Tibial nerve (tissue), 4 donors: ENCODE results near the gene FLYWCH2. TPM values are rescaled to one million over a fixed set of nuclear protein-coding genes. Genes with fewer than 3 reads are reported as not detected.

Experiments used
- DNase-seq, 2 donors: peaks; one replicate each; pipeline ENCODE4 v3.0.0-alpha.2; 2019; ENCODE audit warnings: low spot score in 2 of 2
- H3K27ac ChIP-seq, 4 donors: fragments of 200-600 bp; sonication (generic) in 3 of 4; one replicate each; pipeline ENCODE4 v1.5.1; 2017 to 2019; ENCODE audit warnings: mild to moderate bottlenecking in 1 of 4
- H3K27me3 ChIP-seq, 2 donors: fragments of 200-600 bp; sonication (generic) in 1 of 2; one replicate each; pipeline versions ENCODE4 v1.5.1 to v1.6.0; 2017 to 2019
- H3K36me3 ChIP-seq, 3 donors: fragments of 200-600 bp; sonication (generic); one replicate each; pipeline ENCODE4 v1.5.1; 2018 to 2019
- H3K4me1 ChIP-seq, 4 donors: fragments of 200-600 bp; sonication (generic) in 3 of 4; one replicate each; pipeline ENCODE4 v1.5.1; 2017 to 2019
- H3K4me3 ChIP-seq, 4 donors: fragments of 200-600 bp; sonication (generic) in 3 of 4; one replicate each; pipeline ENCODE4 v1.5.1; 2017 to 2019; ENCODE audit warnings: mild to moderate bottlenecking in 1 of 4, moderate library complexity in 1 of 4
- H3K9me3 ChIP-seq, 4 donors: fragments of 200-600 bp; sonication (generic) in 3 of 4; one replicate each; pipeline ENCODE4 v1.5.1; 2017 to 2019
- EP300 ChIP-seq, 2 donors: sonication (generic); formaldehyde crosslinking; IDR thresholded peaks; one replicate each; pipeline ENCODE4 v1.6.1; 2017; ENCODE audit warnings: antibody characterized with exemption in 2 of 2, mild to moderate bottlenecking in 1 of 2
- POLR2A ChIP-seq, 2 donors: fragments of 450-650 bp; IDR thresholded peaks; one replicate each; pipeline ENCODE4 v1.6.1; 2017; ENCODE audit warnings: antibody characterized with exemption in 2 of 2, mild to moderate bottlenecking in 2 of 2, moderate library complexity in 2 of 2
- WGBS, 2 donors: methylation state at CpG; one replicate each; pipeline ENCODE4 v1.1.5; 2018; 5-methylcytosine and 5-hydroxymethylcytosine counted together
- total RNA-seq, 4 donors: library from RNA; depleted of rRNA; stranded (reverse); fragments of >200 nt; gene quantifications; one replicate each; pipeline ENCODE4 v1.1.0, GENCODE V29; 2016
- TF ChIP-seq, protein P1 (sequence below), 5 experiments: fragments of 200-600 bp in 3 of 5; fragments of 450-650 bp in 2 of 5; sonication (generic) in 3 of 5; IDR thresholded peaks; one replicate each; pipeline ENCODE4 v1.5.1; 2016 to 2019; ENCODE audit warnings: antibody characterized with exemption in 5 of 5, mild to moderate bottlenecking in 3 of 5, moderate library complexity in 2 of 5

FLYWCH2 gene
- total RNA-seq, 4 donors from 2014 or later, result 66.2 to 76.8 (median 72.8) TPM

GRCh38 chr16:2946649-2947048 lies 63.6 kb downstream of the FLYWCH2 start:
- H3K27me3 ChIP-seq, result no peaks in the 10 kb centered on the region
- H3K4me3 ChIP-seq, result no peak overlapping the region
- no peaks in the 10 kb centered on the region for H3K9me3 ChIP-seq
- H3K4me1 ChIP-seq, result no peaks in the 10 kb centered on the region
- 98 to 99% methylated on average over 4 of the region's 4 CpGs for WGBS, 2 donors
- H3K27ac ChIP-seq, result no peak overlapping the region
- TF ChIP-seq EP300 (IDR thresholded peaks at IDR 0.05) (no peak), POLR2A (IDR thresholded peaks at IDR 0.05) (no peak)
- TF ChIP-seq, protein P1, sequence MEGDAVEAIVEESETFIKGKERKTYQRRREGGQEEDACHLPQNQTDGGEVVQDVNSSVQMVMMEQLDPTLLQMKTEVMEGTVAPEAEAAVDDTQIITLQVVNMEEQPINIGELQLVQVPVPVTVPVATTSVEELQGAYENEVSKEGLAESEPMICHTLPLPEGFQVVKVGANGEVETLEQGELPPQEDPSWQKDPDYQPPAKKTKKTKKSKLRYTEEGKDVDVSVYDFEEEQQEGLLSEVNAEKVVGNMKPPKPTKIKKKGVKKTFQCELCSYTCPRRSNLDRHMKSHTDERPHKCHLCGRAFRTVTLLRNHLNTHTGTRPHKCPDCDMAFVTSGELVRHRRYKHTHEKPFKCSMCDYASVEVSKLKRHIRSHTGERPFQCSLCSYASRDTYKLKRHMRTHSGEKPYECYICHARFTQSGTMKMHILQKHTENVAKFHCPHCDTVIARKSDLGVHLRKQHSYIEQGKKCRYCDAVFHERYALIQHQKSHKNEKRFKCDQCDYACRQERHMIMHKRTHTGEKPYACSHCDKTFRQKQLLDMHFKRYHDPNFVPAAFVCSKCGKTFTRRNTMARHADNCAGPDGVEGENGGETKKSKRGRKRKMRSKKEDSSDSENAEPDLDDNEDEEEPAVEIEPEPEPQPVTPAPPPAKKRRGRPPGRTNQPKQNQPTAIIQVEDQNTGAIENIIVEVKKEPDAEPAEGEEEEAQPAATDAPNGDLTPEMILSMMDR (IDR thresholded peaks at IDR 0.05), result no peak
- H3K36me3 ChIP-seq, result peaks cover 0 to 93% (median 0%) of the 10 kb centered on the region in 3 donors
- DNase-seq, result no peak

Other genes starting within 250 kb of the FLYWCH2 start
- 10 to 100 TPM; 17.8 to 24.3 (median 21.2) TPM for gene KCTD5, start 200.7 kb upstream of the FLYWCH2 start, total RNA-seq
- gene PRSS27, start 163.0 kb upstream of the FLYWCH2 start, total RNA-seq, result 1 to 10 TPM; 1.3 to 4.2 (median 2.4) TPM
- 1,000 to 10,000 TPM in 1 of 4 donors, 100 to 1,000 TPM in 3; 843 to 1,374 (median 886) TPM for gene SRRM2, start 130.6 kb upstream of the FLYWCH2 start, total RNA-seq
- gene ELOB, start 105.9 kb upstream of the FLYWCH2 start, total RNA-seq, result 100 to 1,000 TPM; 293 to 759 (median 513) TPM
- not detected for gene PRSS33, start 95.7 kb upstream of the FLYWCH2 start, total RNA-seq
- not detected for gene PRSS41, start 84.7 kb upstream of the FLYWCH2 start, total RNA-seq
- gene PRSS21, start 66.0 kb upstream of the FLYWCH2 start, total RNA-seq, result not detected
- gene ZG16B, start 52.9 kb upstream of the FLYWCH2 start, total RNA-seq, result not detected
- gene PRSS22, start 25.0 kb upstream of the FLYWCH2 start, total RNA-seq, result not detected
- gene FLYWCH1, start 28.7 kb downstream of the FLYWCH2 start, total RNA-seq, result 10 to 100 TPM; 65.1 to 74.9 (median 68.7) TPM
- gene KREMEN2, start 81.1 kb downstream of the FLYWCH2 start, total RNA-seq, result not detected
- 10 to 100 TPM in 1 of 4 donors, 1 to 10 TPM in 3; 5.1 to 15.0 (median 7.9) TPM for gene PAQR4, start 86.1 kb downstream of the FLYWCH2 start, total RNA-seq
- gene PKMYT1, start 97.2 kb downstream of the FLYWCH2 start, total RNA-seq, result 1 to 10 TPM in 2 of 4 donors, under 1 TPM in 2; 0.60 to 1.6 (median 1.1) TPM
- under 1 TPM in 1 of 4 donors, not detected in 3; 0.30 TPM for gene CLDN9, start 129.7 kb downstream of the FLYWCH2 start, total RNA-seq
- not detected for gene CLDN6, start 135.0 kb downstream of the FLYWCH2 start, total RNA-seq
- gene TNFRSF12A, start 137.2 kb downstream of the FLYWCH2 start, total RNA-seq, result 10 to 100 TPM in 2 of 4 donors, 1 to 10 TPM in 2; 2.4 to 47.4 (median 11.5) TPM
- gene HCFC1R1, start 140.7 kb downstream of the FLYWCH2 start, total RNA-seq, result 10 to 100 TPM; 17.7 to 46.9 (median 38.5) TPM
- gene THOC6, start 140.8 kb downstream of the FLYWCH2 start, total RNA-seq, result 10 to 100 TPM; 12.2 to 28.5 (median 18.0) TPM
- not detected for gene BICDL2, start 153.7 kb downstream of the FLYWCH2 start, total RNA-seq
- gene MMP25, start 163.3 kb downstream of the FLYWCH2 start, total RNA-seq, result under 1 TPM in 2 of 4 donors, not detected in 2; under 0.01 to 0.42 TPM
- 10 to 100 TPM in 3 of 4 donors, 1 to 10 TPM in 1; 4.2 to 32.9 (median 21.7) TPM for gene IL32, start 182.4 kb downstream of the FLYWCH2 start, total RNA-seq
- gene ZSCAN10, start 216.1 kb downstream of the FLYWCH2 start, total RNA-seq, result not detected
- 10 to 100 TPM; 19.4 to 29.2 (median 21.5) TPM for gene ZNF205, start 229.4 kb downstream of the FLYWCH2 start, total RNA-seq